Gastrocnemius medialis (tissue), 4 donors: ENCODE measurements around the gene CSNK2B. TPM values are rescaled to one million over a fixed set of nuclear protein-coding genes. Genes with fewer than 3 reads are reported as not detected.

ENCODE experiments used
- ATAC-seq, 2 donors: fragments of 150-250 bp; one replicate each; pipeline ENCODE4 v1.9.1; 2016
- DNase-seq, 2 donors: peaks; one replicate each; pipeline ENCODE4 v3.0.0-alpha.2; 2019
- H3K27ac ChIP-seq, 4 donors: fragments of 200-600 bp; sonication (generic); 1 replicate in 1 of 4; 2 replicates in 3 of 4; pipeline ENCODE4 v1.5.1; 2016 to 2018; ENCODE audit warnings: mild to moderate bottlenecking in 2 of 4, moderate library complexity in 1 of 4
- H3K27me3 ChIP-seq, 3 donors: fragments of 200-600 bp; sonication (generic) in 2 of 3; 1 replicate in 1 of 3; 2 replicates in 2 of 3; pipeline versions ENCODE4 v1.5.1 to v1.6.0; 2016 to 2019; ENCODE audit warnings: mild to moderate bottlenecking in 1 of 3, moderate library complexity in 1 of 3
- H3K36me3 ChIP-seq, 2 donors: fragments of 200-600 bp; sonication (generic) in 1 of 2; one replicate each; pipeline ENCODE4 v1.5.1; 2017 to 2018
- H3K4me1 ChIP-seq, 2 donors: fragments of 200-600 bp; sonication (generic) in 1 of 2; one replicate each; pipeline ENCODE4 v1.5.1; 2016 to 2017; ENCODE audit warnings: mild to moderate bottlenecking in 2 of 2
- H3K4me3 ChIP-seq, 4 donors: fragments of 200-600 bp; sonication (generic) in 3 of 4; 1 replicate in 1 of 4; 2 replicates in 3 of 4; pipeline ENCODE4 v1.5.1; 2016 to 2019; ENCODE audit warnings: mild to moderate bottlenecking in 2 of 4
- H3K9me3 ChIP-seq, 3 donors: fragments of 200-600 bp; sonication (generic) in 2 of 3; 1 replicate in 1 of 3; 2 replicates in 2 of 3; pipeline ENCODE4 v1.5.1; 2016 to 2019
- POLR2A ChIP-seq, 2 donors: fragments of 450-650 bp; IDR thresholded peaks; one replicate each; pipeline ENCODE4 v1.6.1; 2017; ENCODE audit warnings: antibody characterized with exemption in 2 of 2, mild to moderate bottlenecking in 2 of 2, moderate library complexity in 2 of 2
- in situ Hi-C, 4 donors: fragments of 200-750 bp; cut with MboI; loops; one replicate each; pipeline versions ENCODE4 v1.15.0 to v1.8.0; 2017; ENCODE audit warnings: low sequenced_read_pairs in 4 of 4
- intact Hi-C: fragments of 100-400 bp; cut with DNase I; formaldehyde crosslinking; loops from one replicate; pipeline ENCODE4 v1.15.1; 2023; ENCODE audit warnings: low total_unique reads
- total RNA-seq, 4 donors: library from RNA; depleted of rRNA; stranded (reverse); fragments of >200 nt; gene quantifications; one replicate each; pipeline versions ENCODE4 v1.1.0 to v1.2.3, GENCODE V29; 2016
- TF ChIP-seq, protein P1 (sequence below), 5 experiments: fragments of 450-650 bp in 3 of 5; fragments of 200-600 bp in 2 of 5; sonication (generic) in 2 of 5; IDR thresholded peaks in 4 of 5; conservative IDR thresholded peaks in 1 of 5; 1 replicate in 4 of 5; 2 replicates in 1 of 5; pipeline ENCODE4 v1.5.1; 2016 to 2019; ENCODE audit warnings: antibody characterized with exemption in 5 of 5, mild to moderate bottlenecking in 3 of 5, moderate library complexity in 3 of 5

The CSNK2B gene
- total RNA-seq, 4 donors from 2014 or later: 185 to 251 (median 226) TPM

DNA sequence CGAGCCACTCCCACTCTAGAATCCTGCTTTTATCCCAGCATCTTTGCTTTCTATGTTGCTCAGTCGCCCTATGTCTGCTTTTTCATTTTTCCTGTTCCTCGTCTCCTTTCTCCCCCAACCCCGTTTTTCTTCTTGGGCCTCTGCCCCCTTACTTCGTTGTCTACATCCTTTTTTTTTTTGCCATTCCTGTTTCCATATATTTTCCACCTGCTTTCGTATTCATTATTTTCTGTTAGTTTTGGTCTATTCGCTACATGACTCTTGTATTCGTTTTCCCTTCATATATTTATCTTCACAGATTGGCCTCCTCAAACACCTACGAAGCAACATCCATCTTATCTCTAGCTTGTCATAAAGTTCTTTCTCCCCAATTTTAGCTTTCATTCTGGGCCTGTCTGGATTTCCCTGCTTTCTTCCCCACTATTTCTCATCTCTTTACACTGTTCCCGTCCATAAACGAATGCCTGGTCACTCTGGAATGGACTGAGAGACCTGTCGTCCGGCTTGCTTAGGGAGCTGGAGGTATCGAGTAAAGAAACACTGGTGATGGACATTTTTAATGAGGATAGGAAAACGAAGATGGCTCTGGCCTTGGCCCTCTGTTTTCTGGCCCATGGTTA lies 44.5 kb upstream of the CSNK2B start:
- Histone ChIP-seq H3K27me3 (no peaks in the 10 kb centered on the region), H3K9me3 (no peaks in the 10 kb centered on the region), H3K4me3 (peak overlapping the region; percentile 69 to 95 (median 82)), H3K36me3 (peaks cover 3 to 38% of the 10 kb centered on the region in 2 donors), H3K4me1 (peaks cover 19 to 21% of the 10 kb centered on the region in 2 donors), H3K27ac (peak overlapping the region; percentile 91 to 97 (median 96))
- no peak for DNase-seq
- intact Hi-C loops (loop anchor here (2.0 to 10.0 kb wide), 2 partner anchors 75 to 1007 kb away; partner anchors contain the start of genes ATP6V1G2, MRPS18B, NFKBIL1 and PPP1R10), in situ Hi-C loops (no loop called here)
- no peak for ATAC-seq
- TF ChIP-seq, protein P1, sequence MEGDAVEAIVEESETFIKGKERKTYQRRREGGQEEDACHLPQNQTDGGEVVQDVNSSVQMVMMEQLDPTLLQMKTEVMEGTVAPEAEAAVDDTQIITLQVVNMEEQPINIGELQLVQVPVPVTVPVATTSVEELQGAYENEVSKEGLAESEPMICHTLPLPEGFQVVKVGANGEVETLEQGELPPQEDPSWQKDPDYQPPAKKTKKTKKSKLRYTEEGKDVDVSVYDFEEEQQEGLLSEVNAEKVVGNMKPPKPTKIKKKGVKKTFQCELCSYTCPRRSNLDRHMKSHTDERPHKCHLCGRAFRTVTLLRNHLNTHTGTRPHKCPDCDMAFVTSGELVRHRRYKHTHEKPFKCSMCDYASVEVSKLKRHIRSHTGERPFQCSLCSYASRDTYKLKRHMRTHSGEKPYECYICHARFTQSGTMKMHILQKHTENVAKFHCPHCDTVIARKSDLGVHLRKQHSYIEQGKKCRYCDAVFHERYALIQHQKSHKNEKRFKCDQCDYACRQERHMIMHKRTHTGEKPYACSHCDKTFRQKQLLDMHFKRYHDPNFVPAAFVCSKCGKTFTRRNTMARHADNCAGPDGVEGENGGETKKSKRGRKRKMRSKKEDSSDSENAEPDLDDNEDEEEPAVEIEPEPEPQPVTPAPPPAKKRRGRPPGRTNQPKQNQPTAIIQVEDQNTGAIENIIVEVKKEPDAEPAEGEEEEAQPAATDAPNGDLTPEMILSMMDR (IDR thresholded peaks at IDR 0.05 in 4 of 5, conservative IDR thresholded peaks at IDR 0.05 in 1 of 5): no peak
- TF ChIP-seq POLR2A (IDR thresholded peaks at IDR 0.05): no peak

DNA sequence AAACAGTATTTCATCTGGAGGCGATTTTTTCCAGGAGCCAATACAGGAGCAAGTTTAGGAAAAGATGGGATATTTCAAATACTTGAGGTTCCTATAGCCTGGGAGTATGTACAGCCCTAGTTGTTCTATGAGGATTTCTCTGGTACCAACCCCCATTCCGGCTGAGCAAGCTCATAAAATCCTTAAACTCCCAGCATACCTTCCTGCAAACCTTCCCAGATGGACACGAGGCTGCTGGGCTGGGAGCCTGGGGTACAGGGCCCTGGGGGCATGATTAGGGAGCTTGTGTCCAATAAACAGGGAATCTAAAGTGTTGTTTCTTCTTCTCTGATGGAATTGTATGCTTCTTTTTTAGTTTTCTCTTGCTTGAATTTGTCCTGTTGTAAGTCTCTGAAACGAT lies 43.9 kb upstream of the CSNK2B start:
- no peaks in the 10 kb centered on the region for H3K9me3 ChIP-seq
- peaks cover 19 to 21% of the 10 kb centered on the region in 2 donors for H3K4me1 ChIP-seq
- intact Hi-C loops (loop anchor here (2.0 to 10.0 kb wide), 2 partner anchors 75 to 1007 kb away; partner anchors contain the start of genes ATP6V1G2, MRPS18B, NFKBIL1 and PPP1R10), in situ Hi-C loops (no loop called here)
- H3K36me3 ChIP-seq: peaks cover 5 to 43% of the 10 kb centered on the region in 2 donors
- H3K27ac ChIP-seq: peak overlapping the region; percentile 91 to 97 (median 96)
- ATAC-seq: no peak
- TF ChIP-seq, protein P1 (IDR thresholded peaks at IDR 0.05 in 4 of 5, conservative IDR thresholded peaks at IDR 0.05 in 1 of 5): no peak
- TF ChIP-seq POLR2A (IDR thresholded peaks at IDR 0.05): no peak
- no peaks in the 10 kb centered on the region for H3K27me3 ChIP-seq
- no peak for DNase-seq
- H3K4me3 ChIP-seq: peak overlapping the region in 3 of 4 donors; percentile 69 to 85 (median 79)

DNA sequence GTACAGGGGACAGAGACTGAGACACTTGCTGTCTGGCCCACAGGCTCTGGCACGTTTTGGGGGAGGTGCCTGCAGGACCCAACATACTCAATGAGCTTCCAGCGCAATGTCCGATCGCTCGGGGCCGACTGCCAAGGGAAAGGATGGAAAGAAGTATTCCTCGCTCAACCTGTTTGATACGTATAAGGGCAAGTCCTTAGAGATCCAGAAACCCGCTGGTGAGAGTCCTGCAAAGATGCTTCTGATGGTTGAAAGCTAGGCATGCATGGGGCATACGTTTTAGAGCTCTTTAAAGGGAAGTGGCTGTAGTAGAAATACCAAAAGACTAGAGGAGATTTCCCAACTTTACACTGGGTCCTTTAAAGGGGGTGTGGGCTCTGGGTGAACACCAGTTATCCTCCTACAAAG lies 43.2 kb upstream of the CSNK2B start:
- intact Hi-C loops (loop anchor here (10.0 kb wide), 1 partner anchor 1008 kb away; the partner anchor contains the start of genes MRPS18B and PPP1R10), in situ Hi-C loops (no loop called here)
- H3K4me3 ChIP-seq: no peak overlapping the region
- no peak for ATAC-seq
- no peaks in the 10 kb centered on the region for H3K9me3 ChIP-seq
- H3K27ac ChIP-seq: peak overlapping the region in 3 of 4 donors; percentile 91 to 97 (median 94)
- peaks cover 19 to 21% of the 10 kb centered on the region in 2 donors for H3K4me1 ChIP-seq
- no peaks in the 10 kb centered on the region for H3K27me3 ChIP-seq
- TF ChIP-seq, protein P1 (IDR thresholded peaks at IDR 0.05 in 4 of 5, conservative IDR thresholded peaks at IDR 0.05 in 1 of 5): no peak
- no peak for TF ChIP-seq POLR2A (IDR thresholded peaks at IDR 0.05)
- DNase-seq: no peak
- peaks cover 6 to 50% of the 10 kb centered on the region in 2 donors for H3K36me3 ChIP-seq

DNA sequence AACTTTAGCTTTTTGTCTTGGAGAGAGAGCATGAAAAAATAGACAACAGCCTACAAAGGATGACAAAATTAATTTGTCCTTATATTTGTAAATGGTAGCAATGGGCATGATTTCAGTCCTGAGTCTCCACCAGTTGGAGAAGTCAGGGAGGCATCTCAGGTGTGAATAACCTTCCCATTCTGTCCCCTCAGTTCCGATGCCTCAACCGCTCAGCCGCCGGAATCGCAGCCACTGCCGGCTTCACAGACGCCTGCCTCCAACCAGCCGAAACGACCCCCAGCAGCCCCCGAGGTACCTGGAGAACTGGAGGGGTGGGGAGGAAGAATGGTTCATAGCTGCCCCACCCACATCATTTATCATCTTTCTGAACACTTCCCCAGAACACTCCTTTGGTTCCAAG lies 41.8 kb upstream of the CSNK2B start:
- DNase-seq: no peak
- Histone ChIP-seq H3K27ac (no peak overlapping the region), H3K4me3 (no peak overlapping the region), H3K4me1 (peaks cover 19 to 21% of the 10 kb centered on the region in 2 donors), H3K27me3 (no peaks in the 10 kb centered on the region), H3K9me3 (no peaks in the 10 kb centered on the region), H3K36me3 (peaks cover 8 to 64% of the 10 kb centered on the region in 2 donors)
- intact Hi-C loops (loop anchor here (10.0 kb wide), 1 partner anchor 1009 kb away; the partner anchor contains the start of genes MRPS18B and PPP1R10), in situ Hi-C loops (no loop called here)
- TF ChIP-seq POLR2A (IDR thresholded peaks at IDR 0.05): no peak
- TF ChIP-seq, protein P1 (IDR thresholded peaks at IDR 0.05 in 4 of 5, conservative IDR thresholded peaks at IDR 0.05 in 1 of 5): no peak
- ATAC-seq: no peak
